Stimulated activated CD8-positive, alpha-beta memory T cell treated with anti-CD3 and anti-CD28 coated beads, Interleukin-7, amount 100 ng/mL, for 4 hours (primary cell): ENCODE measurements around the gene KANSL2.
"Not testable (repeated sequence)": the region's sequence is repeated elsewhere in the genome, so short reads cannot be mapped to it uniquely, and the experiment has no call there.

Experiments
- DNase-seq, 2 donors: peaks; one replicate each; pipeline ENCODE4 v3.0.0-alpha.2; 2020; ENCODE audit warnings: low read depth in 2 of 2

Gene KANSL2

DNA sequence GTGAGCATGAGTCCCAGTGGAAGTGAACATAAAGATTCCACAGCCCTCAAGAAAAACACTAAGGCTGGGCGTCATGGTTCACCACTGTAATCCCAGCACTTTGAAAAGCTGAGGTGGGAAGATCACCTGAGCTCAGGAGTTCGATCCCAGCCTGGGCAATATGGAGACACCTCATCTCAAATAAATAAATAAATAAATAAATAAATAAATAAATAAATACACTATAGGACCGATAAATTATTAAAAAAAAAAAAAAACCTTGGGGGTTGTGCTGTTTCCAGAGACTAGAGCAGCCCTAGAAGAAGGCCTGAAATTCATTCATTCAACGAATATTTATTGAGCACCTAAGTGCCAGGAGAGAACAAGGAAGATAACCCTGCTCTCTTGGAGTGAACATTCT lies 1.5 kb upstream of the KANSL2 start:
- DNase-seq: no peak

DNA sequence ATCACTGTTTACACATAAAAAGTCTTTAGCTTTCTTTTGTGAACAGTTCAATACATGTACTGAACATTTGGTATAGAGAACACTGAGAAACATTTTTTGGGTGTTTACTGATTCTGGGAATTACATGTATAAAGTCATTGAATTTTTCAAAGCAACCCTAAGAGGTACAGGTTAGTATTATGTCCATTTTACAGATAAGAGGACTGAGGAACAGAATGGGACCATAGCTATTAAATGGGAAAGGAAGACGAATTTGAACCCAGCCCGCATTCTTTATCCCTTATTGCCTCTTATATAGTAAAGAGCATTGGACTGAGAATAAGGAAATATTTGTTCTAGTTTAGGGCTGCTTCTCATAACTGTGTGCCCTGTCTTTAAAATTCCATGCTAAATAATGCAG lies 889 bp upstream of the KANSL2 start:
- DNase-seq: no peak

DNA sequence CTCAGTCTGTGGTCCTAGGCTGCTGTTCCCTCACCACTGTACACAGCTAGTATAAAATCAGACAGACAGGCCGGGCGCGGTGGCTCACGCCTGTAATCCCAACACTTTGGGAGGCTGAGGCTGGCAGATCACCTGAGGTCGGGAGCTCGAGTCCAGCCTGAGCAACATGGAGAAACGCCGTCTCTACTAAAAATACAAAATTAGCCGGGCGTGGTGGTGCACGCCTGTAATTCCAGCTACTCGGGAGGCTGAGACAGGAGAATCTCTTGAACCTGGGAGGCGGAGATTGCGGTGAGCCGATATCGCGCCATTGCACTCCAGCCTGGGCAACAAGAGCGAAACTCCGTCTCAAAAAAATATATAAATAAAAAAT lies 481 bp upstream of the KANSL2 start:
- not testable (repeated sequence) for DNase-seq

DNA sequence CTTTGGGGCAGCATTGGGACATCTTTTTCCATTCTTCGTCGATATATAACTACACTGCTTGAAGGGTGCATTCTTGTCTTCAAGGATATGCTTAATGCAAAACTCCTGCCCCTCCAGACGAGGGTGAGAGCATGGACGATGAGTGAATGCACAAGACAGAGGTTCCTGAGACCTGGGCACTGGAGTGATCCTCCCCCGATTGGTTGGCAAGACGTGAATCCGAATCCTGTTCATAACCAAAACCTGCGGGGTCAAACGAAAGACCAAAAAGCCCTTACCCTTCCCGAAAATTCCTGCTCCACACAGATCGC lies 684 bp downstream of the KANSL2 start:
- no peak for DNase-seq

DNA sequence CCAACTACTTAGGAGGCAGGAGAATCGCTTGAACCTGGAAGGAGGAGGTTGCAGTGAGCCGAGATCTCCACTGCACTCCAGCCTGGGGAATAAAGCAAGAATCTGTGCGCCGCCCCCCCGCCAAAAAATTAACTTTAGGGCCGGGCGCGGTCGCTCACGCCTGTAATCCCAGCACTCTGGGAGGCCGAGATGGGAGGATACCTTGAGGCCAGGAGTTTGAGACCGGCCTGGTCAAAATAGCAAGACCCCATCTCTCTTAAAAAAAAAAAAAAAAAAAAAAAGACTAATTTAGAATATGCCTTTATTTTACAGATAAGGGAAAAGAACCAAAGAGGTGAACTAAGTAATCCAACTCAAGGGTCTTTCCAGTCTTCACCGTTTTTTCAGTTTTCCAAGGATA lies 1.2 kb downstream of the KANSL2 start:
- DNase-seq: no peak

DNA sequence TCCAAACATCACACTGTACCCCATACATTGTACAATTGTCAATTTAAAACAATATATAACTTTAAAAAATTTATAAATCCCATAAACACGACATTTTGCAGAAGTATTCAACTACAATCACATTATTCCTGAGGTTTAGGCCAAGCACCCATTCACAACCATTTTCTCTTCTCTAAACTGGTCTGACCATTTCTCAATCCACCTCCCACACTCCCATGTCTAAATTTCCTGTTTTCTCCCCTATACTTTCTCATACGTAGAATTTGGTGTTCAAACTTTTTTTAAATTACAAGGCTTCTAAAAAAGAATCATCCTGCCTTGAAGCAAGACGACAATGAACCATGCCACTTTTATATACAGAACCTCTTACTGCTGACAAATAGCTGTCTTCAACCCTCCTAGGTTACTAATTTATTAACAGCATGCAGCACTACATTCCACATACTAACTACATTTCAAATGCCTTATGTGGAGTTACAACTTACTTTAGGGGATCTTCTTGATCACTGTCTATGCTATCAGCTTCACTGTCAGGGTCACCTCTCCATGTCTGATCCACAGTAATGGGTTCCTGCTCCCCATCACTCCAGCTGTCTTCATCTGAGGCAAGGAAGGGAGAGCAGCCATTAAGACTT lies 3.4 kb downstream of the KANSL2 start:
- DNase-seq: no peak

DNA sequence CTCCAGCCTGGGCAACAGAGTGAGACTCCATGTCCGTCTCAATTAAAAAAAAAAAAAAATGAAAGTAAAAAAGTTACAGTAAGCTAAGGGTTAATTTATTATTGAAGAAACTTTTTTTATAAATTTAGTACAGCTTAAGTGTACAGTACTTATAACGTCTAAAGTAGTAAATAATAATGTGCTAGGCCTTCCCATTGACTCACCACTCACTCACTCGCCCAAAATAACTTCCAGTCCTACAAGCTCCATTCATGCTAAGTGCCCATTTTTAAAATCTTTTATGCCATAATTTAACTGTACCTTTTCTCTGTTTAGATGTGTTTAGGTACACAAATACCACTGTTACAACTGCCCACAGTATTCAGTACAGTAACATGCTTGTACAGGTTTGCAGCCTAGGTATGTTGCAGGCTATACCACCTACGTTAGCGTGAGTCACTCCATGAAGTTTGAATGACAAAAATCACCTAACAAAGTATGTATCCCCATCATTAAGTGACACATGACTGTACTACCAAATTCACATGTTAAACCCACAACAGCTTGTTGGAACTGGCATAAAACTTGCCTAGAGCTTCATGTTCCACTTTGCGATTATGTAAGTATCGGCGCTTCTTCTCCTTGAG lies 10.7 kb downstream of the KANSL2 start:
- no peak for DNase-seq

DNA sequence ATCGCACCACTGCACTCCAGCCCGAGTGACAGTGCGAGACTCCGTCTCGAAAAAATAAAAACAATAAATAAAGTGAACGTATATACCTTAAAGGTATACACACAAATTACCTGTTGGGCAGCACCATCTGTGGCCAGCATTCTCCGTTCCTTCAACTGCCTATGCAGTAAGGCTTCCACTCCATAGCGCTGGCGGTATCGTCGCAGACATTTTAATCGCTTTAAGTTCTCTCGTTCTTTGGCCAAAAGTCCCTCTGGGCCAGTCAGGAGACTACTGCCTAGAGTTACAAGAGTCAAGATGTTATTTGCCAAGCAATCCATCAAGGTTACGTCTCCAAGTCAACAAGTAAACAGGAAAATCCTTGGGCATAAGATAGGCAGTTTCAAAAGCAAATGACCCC lies 13.0 kb downstream of the KANSL2 start:
- DNase-seq: no peak

DNA sequence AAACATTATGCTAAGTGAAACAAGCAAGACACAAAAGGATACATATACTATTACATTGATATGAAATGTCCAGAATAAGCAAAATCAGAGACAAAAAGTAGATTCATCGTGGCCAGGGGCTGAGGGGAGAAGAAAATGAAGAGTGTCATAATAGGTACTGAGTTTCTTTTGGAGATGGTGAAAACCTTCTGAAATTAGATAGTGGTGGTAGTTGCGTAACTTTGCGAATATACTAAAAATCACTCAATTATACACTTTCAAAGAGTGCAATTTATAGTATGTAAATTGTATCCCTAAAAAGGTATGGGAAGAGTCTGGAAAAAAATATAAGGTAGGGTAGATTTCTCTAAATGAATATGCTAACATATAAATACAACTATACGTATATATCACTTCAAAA lies 22.2 kb downstream of the KANSL2 start:
- DNase-seq: no peak

DNA sequence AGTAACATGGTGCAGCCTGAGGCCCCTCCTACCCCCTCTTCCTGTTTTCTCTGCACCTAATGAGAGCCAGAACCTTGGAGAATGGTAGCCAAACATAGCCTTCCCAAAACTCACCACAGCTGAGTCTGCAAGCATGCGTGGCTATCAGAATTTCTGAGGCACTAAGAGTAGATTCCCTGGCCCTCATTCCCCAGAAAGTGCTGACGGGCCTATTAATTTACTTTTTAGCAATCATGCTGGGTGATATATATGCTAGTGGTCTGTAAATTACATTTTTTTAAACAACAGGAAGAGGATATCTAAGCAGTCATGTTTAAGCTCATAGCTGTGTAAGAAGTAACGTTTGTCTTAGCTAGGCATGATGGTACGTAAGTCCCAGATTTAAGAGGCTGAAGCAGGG lies 30.4 kb downstream of the KANSL2 start:
- no peak for DNase-seq

DNA sequence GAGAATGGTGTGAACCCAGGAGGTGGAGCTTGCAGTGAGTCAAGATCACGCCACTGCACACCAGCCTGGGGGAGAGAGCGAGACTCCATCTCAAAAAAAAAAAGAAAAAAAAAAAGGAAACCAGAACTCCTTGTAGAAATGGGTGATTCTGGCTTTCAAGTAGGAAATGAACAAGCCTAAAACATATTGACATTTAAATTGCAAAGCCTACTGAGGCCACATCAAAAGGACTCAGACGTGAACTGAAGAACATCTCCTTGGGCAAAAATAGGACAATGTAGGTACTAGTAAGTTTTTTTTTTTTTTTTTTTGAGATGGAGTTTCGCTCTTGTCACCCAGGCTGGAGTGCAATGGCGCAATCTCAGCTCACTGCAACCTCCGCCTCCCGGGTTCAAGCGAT lies 36.7 kb downstream of the KANSL2 start:
- not testable (repeated sequence) for DNase-seq

DNA sequence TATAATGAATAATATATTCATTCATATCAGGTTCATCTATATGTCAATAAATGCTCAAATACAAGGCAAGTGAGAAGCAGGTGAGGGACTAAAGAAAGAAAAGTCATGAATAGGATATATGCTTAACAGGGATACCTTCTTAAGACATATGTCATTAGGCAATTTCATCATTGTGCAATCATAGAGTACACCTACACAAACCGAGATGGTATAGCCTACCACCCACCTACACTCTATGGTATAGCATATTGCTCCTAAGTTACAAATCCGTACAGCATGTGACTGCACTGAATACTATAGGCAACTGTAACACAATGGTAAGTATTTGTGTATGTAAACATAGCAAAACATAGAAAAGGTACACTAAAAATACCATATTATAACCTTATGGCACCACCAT lies 39.0 kb downstream of the KANSL2 start:
- no peak for DNase-seq

DNA sequence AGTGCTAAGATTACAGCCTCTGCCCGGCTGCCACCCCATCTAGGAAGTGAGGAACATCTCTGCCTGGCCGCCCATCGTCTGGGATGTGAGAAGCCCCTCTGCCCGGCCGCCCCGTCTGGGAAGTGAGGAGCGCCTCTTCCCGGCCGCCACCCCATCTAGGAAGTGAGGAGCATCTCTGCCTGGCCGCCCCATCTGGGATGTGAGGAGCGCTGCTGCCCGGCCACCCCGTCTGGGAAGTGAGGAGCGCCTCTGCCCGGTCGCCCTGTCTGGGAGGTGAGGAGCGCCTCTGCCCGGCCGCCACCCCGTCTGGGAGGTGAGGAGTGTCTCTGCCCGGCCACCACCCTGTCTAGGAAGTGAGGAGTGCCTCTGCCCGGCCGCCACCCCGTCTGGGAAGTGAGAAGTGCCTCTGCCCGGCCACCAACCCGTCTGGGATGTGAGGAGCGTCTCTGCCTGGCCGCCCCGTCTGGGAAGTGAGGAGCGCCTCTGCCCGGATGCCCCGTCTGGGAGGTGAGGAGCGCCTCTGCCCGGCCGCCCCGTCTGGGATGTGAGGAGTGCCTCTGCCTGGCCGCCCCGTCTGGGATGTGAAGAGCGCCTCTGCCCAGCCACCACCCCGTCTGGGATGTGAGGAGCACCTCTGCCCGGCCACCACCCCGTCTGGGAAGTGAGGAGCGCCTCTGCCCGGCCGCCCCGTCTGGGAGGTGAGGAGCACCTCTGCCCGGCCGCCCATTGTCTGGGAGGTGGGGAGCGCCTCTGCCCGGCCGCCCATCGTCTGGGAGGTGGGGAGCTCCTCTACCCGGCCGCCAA lies 40.1 kb downstream of the KANSL2 start:
- not testable (repeated sequence) for DNase-seq

DNA sequence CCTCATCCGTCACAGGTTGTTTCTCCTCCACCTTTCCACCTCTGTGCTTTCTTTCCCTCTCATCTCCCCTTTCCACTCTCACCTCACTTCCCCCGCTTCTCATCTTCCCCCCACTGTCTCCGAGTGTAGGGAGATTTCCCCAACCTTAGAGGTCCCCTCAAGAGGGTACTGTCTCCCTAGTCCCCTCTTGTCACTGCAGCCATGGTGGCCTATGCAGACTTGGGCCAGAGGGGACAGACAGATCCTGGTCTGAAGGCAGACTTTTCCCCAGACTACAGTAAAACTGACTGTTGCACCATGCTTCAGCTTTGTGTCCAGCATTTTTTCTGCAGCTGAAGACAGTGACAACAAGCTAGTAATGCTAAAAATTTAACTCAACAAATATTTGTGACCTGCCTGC lies 41.2 kb downstream of the KANSL2 start:
- DNase-seq: no peak

DNA sequence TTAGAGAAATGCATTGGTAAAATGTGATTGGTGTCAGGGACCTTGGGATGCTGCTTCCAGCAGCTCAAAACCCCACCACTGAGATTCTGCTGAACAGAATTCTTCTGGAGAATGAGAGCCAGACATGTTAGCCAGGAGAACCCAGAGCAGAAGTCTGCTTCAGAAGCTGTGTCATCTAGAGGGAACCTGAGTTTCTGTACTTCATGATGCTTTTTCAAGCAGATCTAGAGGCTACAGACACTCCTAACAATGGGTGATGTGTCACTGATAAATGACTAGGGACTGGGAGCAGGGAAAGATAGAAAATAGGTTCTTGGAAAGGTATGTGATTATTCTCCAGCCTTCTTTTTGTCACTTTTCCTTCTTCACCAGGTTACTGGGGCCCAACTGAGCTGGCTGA lies 41.6 kb downstream of the KANSL2 start:
- DNase-seq: no peak

DNA sequence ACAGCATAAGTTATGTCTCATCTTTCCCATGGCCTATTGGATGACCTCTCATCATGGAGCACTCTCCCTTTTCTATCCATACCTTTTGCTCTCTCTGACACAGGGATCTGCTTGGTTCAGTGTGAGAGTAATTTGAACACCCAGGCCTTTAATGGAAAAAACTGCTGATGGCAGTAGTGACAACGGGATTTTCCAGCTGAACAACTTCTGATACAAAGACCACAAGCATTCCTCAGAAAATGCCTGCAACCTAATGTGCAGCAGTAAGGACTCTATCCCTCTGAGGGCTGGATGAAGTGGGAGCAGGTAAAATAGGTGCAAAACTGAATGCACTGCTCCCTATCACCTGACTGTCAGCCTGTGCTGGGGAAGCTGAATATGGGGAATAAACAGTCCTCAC lies 51.0 kb downstream of the KANSL2 start:
- DNase-seq: no peak

DNA sequence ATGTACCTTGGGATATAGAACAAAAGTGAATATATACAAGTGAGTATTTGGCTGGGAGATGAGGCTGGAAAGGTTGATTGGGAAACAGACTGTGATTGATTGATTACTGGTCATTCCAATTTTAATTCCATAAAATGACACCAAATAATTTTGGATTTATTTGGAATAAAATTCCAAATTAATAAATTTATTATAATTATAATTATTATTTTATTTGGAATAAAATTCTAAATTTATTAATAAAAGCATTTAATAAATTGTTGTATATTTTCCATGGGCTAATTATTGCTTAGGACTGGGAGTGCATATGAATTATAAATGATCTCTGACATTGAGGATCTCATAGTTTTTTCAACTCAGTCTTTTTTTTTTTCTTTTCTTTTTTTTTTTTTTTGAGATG lies 51.7 kb downstream of the KANSL2 start:
- DNase-seq: no peak

DNA sequence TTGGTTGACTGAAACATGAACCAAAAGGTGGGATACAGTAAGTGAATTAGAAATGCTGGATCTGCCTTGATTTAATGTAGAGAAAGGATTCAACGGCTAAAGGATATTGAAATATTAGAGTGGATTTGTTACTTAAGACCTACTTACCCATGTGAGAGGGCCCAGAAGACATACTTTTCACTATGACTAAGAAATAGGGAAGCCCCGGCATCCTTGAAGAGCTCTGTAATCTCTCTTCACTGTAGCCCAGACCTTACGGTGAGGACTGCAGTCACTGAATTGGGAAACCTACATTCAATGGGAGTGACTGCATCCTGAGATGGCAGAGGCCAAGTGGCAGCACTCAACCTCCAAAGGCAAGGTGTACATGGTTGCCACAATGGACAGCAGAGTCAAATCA lies 52.5 kb downstream of the KANSL2 start:
- DNase-seq: no peak

DNA sequence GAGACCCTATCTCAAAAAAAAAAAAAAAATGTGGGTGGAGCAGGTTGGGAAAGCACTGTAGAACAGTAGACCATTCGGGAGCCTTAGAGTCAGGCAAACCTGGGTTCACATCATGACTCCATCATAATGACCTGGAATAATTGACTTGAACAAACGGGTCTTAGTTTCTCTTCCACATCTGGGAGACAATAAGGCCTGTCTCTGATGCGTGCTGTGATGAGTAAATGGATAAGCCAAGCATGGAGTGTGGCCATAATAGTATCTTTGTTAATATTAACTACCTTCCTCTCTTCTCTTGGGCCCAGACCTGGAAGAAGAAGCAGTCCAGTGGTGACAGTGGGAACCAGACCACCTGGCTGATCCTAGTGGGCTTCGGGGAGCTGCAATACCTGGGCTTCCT lies 54.5 kb downstream of the KANSL2 start:
- DNase-seq: no peak

DNA sequence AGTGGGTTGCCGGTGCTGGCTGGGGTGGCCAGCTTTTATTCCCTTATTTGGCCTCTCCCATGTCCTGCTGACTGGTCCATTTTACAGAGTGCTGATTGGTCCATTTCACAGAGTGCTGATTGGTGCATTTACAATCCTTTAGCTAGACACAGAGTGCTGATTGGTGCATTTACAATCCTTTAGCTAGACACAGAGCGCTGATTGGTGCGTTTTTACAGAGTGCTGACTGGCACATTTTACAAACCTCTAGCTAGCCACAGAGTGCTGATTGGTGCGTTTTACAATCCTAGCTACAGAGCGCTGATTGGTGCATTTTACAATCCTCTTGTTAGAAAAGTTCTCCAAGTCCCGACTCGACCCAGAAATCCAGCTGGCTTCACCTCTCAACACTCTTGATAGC lies 59.0 kb downstream of the KANSL2 start:
- DNase-seq: not testable (repeated sequence)

DNA sequence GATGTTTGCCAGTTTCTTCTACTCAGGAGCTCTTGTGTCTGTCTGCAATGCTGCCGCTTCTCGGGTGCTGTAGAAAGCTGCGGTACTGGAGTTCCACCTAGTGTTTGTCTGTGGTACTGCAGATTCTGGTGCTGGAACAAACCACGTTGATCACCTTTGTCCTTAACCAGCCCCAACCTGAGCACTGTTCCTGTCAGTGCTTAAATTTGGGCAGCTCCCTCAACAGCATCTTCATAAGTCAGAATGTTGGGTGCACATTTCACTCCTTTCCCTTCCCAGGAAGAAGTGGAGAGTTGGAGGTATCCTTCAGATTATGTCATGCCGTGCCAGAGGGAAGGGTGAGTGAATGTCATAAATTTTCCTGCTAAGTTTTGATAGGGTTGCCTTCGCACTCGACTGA lies 63.5 kb downstream of the KANSL2 start:
- DNase-seq: peak; percentile 40 to 55

DNA sequence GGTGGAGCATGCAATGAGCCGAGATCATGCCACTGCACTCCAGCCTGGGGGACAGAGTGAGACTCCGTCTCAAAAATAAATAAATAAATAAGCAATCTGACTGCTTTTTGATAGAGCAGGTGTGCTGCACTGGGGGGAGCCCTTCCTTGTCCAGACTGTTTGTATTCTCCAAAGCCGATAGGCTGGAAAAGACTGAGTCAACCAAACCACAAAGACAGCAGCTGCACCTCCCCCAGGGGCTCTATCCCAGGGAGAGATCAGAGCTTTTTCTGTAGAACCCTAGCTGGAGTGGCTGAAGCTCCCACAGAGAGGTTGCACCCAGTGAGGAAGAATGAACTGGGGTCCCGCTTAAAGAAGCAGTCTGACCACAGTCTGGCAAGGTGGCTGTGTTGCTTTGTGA lies 66.4 kb downstream of the KANSL2 start:
- no peak for DNase-seq

DNA sequence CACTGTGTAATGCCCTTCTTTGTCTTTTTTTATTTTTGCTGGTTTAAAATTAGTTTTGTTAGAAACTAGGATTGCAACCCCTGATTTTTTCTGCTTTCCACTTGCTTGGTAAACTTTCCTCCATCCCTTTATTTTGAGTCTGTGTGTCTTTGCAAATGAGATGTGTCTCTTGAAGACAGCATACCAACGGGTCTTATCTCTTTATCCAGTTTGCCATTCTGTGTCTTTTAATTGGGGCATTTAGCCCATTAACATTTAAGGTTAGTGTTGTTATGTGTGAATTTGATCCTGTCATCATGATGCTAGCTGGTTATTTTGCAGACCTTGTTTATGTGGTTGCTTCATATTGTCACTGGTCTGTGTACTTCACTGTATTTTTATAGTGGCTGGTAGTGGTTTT lies 68.7 kb downstream of the KANSL2 start:
- DNase-seq: no peak
